ENCODE results near the gene HECTD3.

DNA sequence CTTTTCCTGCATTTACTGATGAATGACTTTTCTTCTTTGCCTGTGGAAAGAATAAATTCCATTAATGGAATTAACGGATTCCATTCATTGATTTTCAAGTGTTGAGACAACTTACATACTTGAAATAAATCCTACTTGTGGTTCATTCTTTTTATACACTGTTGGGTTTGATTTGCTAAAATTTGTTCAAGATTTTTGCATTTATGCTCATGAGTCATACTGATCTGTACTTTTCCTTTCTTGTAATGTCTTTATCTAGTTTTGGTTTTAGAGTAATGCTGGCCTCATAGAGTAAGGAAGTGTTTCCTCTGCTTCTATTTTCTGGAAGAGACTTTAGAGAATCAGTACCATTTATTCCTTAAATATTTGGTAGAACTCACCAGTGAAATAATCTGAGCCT, 15.3 kb upstream of the HECTD3 start:
- TF ChIP-seq, protein P1, sequence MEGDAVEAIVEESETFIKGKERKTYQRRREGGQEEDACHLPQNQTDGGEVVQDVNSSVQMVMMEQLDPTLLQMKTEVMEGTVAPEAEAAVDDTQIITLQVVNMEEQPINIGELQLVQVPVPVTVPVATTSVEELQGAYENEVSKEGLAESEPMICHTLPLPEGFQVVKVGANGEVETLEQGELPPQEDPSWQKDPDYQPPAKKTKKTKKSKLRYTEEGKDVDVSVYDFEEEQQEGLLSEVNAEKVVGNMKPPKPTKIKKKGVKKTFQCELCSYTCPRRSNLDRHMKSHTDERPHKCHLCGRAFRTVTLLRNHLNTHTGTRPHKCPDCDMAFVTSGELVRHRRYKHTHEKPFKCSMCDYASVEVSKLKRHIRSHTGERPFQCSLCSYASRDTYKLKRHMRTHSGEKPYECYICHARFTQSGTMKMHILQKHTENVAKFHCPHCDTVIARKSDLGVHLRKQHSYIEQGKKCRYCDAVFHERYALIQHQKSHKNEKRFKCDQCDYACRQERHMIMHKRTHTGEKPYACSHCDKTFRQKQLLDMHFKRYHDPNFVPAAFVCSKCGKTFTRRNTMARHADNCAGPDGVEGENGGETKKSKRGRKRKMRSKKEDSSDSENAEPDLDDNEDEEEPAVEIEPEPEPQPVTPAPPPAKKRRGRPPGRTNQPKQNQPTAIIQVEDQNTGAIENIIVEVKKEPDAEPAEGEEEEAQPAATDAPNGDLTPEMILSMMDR (conservative IDR thresholded peaks at IDR 0.05), result no peak
- no peak for TF ChIP-seq EZH2 (IDR thresholded peaks at IDR 0.05; ENCODE audit: low read depth)
